ENCODE data around the gene TNIP1. TPM values are rescaled to one million over a fixed set of nuclear protein-coding genes. Genes with fewer than 3 reads are reported as not detected.
A peak's percentile ranks its signal among the peaks of the same experiment; 100 is the strongest.

The TNIP1 gene
- total and polyA plus RNA-seq, 7 donors, result 55.1 to 210 (median 73.1) TPM

DNA sequence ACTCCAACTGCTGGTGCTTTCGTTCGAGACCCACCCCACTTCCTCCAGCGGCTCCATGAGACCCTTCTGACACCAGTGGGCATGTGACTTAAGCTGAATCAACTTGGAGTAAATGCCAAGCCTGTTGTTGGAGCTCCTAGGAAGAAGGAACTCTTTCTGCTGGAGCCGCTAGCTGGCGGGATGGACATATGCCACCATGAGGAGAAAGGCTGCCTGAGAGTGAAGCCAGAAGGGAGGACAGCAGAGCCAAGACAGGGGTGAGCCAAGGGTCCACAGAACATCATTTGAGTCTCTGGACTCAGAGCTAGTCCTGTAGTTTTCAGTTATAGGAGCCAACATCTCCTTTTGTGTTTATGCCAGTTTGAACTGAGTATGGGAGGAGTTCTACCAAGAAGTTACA lies 40.8 kb upstream of the TNIP1 start:
- peak overlapping the region in 1 of 4 donors; percentile 24 for H3K27ac ChIP-seq
- H3K9me3 ChIP-seq, result no peaks in the 10 kb centered on the region
- no peak for DNase-seq
- intact Hi-C loops (cut with DNase I), result loop anchor here (10.0 kb wide), 1 partner anchor 193 kb away; no protein-coding TSS in a partner anchor
- peaks cover 52 to 98% (median 64%) of the 10 kb centered on the region in 4 donors for H3K36me3 ChIP-seq
- H3K27me3 ChIP-seq, result no peaks in the 10 kb centered on the region
- no peak overlapping the region for H3K4me3 ChIP-seq
- TF ChIP-seq POLR2A (IDR thresholded peaks at IDR 0.05) (no peak), EP300 (IDR thresholded peaks at IDR 0.05) (no peak), POLR2AphosphoS5 (IDR thresholded peaks at IDR 0.05) (no peak)
- TF ChIP-seq, protein P1, sequence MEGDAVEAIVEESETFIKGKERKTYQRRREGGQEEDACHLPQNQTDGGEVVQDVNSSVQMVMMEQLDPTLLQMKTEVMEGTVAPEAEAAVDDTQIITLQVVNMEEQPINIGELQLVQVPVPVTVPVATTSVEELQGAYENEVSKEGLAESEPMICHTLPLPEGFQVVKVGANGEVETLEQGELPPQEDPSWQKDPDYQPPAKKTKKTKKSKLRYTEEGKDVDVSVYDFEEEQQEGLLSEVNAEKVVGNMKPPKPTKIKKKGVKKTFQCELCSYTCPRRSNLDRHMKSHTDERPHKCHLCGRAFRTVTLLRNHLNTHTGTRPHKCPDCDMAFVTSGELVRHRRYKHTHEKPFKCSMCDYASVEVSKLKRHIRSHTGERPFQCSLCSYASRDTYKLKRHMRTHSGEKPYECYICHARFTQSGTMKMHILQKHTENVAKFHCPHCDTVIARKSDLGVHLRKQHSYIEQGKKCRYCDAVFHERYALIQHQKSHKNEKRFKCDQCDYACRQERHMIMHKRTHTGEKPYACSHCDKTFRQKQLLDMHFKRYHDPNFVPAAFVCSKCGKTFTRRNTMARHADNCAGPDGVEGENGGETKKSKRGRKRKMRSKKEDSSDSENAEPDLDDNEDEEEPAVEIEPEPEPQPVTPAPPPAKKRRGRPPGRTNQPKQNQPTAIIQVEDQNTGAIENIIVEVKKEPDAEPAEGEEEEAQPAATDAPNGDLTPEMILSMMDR (IDR thresholded peaks at IDR 0.05), result no peak
- peaks cover 0 to 21% (median 16%) of the 10 kb centered on the region in 4 donors for H3K4me1 ChIP-seq
- 75 to 97% methylated on average over 5 of the region's 5 CpGs for WGBS, 2 donors

DNA sequence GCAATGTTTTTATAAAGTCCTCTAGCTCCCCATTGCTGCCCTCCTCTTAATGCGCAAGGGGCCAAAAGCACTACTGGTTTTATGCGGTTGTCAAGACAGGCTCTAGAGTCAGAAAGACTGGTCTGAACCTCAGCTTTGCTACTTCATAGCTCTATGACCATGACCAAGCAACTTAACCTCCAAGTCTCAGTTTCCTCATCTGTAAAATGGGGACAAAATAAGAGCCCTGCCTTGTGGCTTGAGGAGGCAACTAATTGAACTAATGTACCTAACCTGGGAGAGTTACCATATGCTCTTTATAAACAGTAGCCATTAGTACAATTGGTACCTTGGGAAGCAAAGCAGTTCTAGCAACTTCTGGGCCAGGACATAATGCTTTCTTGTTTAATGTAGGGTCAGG lies 40.3 kb upstream of the TNIP1 start:
- no peak overlapping the region for H3K4me3 ChIP-seq
- H3K4me1 ChIP-seq, result peaks cover 0 to 17% (median 16%) of the 10 kb centered on the region in 4 donors
- 95 to 99% methylated on average over 2 of the region's 2 CpGs for WGBS, 2 donors
- H3K27ac ChIP-seq, result peak overlapping the region in 2 of 4 donors; percentile 16 to 24
- peaks cover 53 to 99% (median 65%) of the 10 kb centered on the region in 4 donors for H3K36me3 ChIP-seq
- no peak for DNase-seq
- H3K27me3 ChIP-seq, result no peaks in the 10 kb centered on the region
- TF ChIP-seq POLR2AphosphoS5 (IDR thresholded peaks at IDR 0.05), result no peak
- TF ChIP-seq, protein P1 (IDR thresholded peaks at IDR 0.05), result no peak
- TF ChIP-seq POLR2A (IDR thresholded peaks at IDR 0.05), result no peak
- TF ChIP-seq EP300 (IDR thresholded peaks at IDR 0.05), result no peak
- intact Hi-C loops (cut with DNase I), result loop anchor here (10.0 kb wide), 1 partner anchor 194 kb away; no protein-coding TSS in a partner anchor
- H3K9me3 ChIP-seq, result no peaks in the 10 kb centered on the region

DNA sequence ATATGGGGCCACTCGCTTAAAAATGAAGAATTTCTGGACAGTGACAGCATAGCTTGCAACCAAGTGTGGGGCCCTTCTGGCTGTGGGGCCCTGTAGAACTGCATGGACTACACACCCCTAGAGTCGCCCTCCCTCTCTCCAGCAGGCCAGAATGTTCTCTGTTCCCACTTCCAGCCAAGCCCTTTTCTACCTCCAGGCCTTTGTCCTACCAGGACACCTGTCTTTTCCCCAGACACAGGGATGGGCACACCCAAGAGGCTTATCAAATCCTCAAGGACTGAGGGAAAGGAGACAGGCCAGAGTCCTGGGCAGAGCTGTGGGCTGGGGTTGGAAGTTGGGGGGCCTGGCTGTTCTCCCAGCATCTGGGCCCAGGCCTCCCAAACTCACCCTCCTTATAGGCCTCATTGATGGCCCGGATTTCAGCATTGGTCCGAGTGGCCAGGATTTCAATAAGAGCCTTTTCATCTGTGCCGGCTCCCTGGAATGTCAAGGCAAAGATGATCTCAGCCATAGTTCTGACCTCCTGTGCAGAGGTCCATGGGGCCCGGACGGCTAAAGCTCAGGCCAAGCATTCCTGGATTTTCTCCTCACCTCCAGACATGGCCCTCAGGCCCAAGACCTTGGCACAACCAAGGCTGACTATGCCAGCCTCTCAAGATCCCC lies 38.2 kb upstream of the TNIP1 start:
- H3K9me3 ChIP-seq, result no peaks in the 10 kb centered on the region
- no peaks in the 10 kb centered on the region for H3K27me3 ChIP-seq
- TF ChIP-seq, protein P1 (IDR thresholded peaks at IDR 0.05), result no peak
- 89 to 91% methylated on average over 7 of the region's 7 CpGs for WGBS, 2 donors
- H3K27ac ChIP-seq, result peak overlapping the region in 2 of 4 donors; percentile 7 to 17
- intact Hi-C loops (cut with DNase I), result no loop called here
- no peak for DNase-seq
- peaks cover 41 to 88% (median 63%) of the 10 kb centered on the region in 4 donors for H3K36me3 ChIP-seq
- H3K4me1 ChIP-seq, result peaks cover 0 to 17% (median 9%) of the 10 kb centered on the region in 4 donors
- H3K4me3 ChIP-seq, result no peak overlapping the region

DNA sequence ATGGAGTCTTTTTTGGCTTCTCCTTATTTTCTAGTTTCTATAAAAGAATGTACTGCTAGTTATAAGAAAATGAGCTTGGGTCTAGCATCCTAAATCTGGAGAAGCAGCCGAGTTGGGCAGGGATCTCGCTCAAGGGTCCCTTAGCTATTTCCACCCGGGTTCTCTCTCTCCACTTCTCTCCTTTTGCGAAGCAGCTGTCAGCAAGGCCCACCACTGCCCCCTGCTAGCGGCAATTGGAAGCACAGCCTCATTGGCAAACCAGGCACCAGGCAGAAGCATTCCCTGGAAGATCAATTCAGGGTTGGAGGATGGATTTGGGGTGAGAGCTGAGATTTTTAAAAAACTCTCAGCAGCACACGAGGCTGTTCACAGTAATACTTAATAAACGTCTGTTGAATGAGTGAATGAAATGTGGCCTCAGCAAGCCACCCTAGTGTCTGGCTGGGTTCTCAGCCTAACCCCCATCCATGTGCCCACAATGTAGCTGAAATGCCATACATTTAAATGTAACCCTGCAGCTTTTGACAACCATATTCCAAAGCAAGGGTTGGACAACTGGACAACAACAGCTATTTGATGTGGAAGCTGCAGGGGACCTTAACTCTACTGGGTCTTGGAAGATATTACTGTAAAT lies 34.6 kb upstream of the TNIP1 start:
- H3K36me3 ChIP-seq, result peaks cover 17 to 84% (median 45%) of the 10 kb centered on the region in 4 donors
- H3K9me3 ChIP-seq, result no peaks in the 10 kb centered on the region
- H3K27ac ChIP-seq, result peak overlapping the region in 2 of 4 donors; percentile 37 to 39
- TF ChIP-seq EP300 (IDR thresholded peaks at IDR 0.05) (no peak), POLR2AphosphoS5 (IDR thresholded peaks at IDR 0.05) (no peak), POLR2A (IDR thresholded peaks at IDR 0.05) (no peak)
- TF ChIP-seq, protein P1 (IDR thresholded peaks at IDR 0.05), result peak; percentile 84 to 98 (median 96)
- intact Hi-C loops (cut with DNase I), result loop anchor here (1.0 to 2.0 kb wide), 2 partner anchors 64 to 113 kb away; no protein-coding TSS in a partner anchor
- DNase-seq, result peak; percentile 88
- H3K27me3 ChIP-seq, result no peaks in the 10 kb centered on the region
- peaks cover 0 to 11% (median 3%) of the 10 kb centered on the region in 4 donors for H3K4me1 ChIP-seq
- WGBS, 2 donors, result 2 to 9% methylated on average over 7 of the region's 7 CpGs
- no peak overlapping the region for H3K4me3 ChIP-seq

Measured in sigmoid colon (tissue), 7 donors.